Stimulated activated naive B cell treated with anti-CD40 and anti-IgM and Interleukin-4, amounts not matched to agents 10 μg/mL and 1 μg/mL and 100 μg/mL, for 72 hours (primary cell): Measurements from ENCODE around the gene CBFA2T3.

Experiments used
- ATAC-seq, 2 donors: fragments of 150-1000 bp; cut with Tn5 transposase; replicated peaks; 2 replicates each; pipeline ENCODE4 v1.10.0; 2021; ENCODE audit warnings: moderate library complexity in 1 of 2
- DNase-seq: peaks from one replicate; pipeline ENCODE4 v3.0.0; 2021
- H3K27ac Mint-ChIP-seq: one replicate; pipeline ENCODE4 v1.8.0; 2022; ENCODE audit warnings: mild to moderate bottlenecking, mixed read lengths
- H3K27me3 Mint-ChIP-seq, 2 donors: one replicate each; pipeline ENCODE4 v1.8.0; 2022; ENCODE audit warnings: mixed read lengths in 2 of 2
- H3K36me3 Mint-ChIP-seq, 2 donors: one replicate each; pipeline ENCODE4 v1.8.0; 2022; ENCODE audit warnings: mixed read lengths in 2 of 2, mild to moderate bottlenecking in 1 of 2
- H3K4me1 Mint-ChIP-seq, 2 donors: one replicate each; pipeline ENCODE4 v1.8.0; 2022; ENCODE audit warnings: mixed read lengths in 2 of 2, mild to moderate bottlenecking in 1 of 2
- H3K4me3 Mint-ChIP-seq, 2 donors: one replicate each; pipeline ENCODE4 v1.8.0; 2022; ENCODE audit warnings: mild to moderate bottlenecking in 2 of 2, mixed read lengths in 2 of 2, moderate library complexity in 1 of 2
- H3K9me3 Mint-ChIP-seq, 2 donors: one replicate each; pipeline ENCODE4 v1.8.0; 2022; ENCODE audit warnings: mixed read lengths in 2 of 2, mild to moderate bottlenecking in 1 of 2

The CBFA2T3 gene

DNA sequence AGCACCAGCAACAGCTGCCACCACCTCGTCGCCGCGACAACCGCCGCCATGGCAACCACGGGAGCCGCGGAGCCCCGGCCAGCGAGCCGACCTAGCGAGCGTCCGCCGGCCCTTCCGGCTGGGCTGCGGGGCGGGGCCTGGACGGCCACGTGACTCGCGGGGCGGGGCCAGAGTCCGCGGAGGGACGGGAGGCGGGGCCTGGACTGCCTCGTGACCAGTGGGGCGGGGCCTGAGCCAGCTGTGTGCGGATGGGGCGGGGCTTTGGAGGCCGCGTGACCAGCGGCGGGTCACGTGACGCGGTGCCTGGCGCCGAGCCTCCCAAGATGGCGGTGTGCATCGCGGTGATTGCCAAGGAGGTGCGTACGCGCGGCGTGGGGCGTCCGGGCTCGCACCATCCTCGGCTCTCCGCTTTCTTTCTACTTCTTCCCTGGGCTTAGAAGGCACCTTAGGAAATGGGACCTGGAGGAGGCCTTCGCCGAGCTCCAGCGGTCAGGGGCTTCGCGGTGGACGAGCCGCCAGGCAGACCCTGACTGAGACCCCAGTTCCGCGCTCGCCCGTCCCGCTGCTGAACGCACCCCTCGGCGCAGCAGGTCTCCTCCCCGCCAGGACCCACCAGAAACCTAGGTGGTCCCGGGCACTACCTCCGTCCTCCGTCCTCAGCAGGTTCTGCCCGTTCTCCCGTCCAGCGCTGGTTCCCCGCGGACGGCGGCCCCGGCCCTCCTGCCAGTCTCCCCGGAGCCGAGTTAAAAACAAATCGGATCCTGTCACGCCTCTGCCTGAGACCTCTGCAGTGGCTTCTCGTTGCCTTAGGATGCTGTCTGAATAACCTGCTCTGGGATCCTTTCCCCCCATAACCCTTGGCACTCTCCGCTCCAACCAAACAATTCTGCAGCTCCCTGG, 119.9 kb downstream of the CBFA2T3 start, which contains the start of the genes GALNS and TRAPPC2L:
Gene GALNS (minus strand): TSS at position 120 of the 900 bp plus-strand sequence. CDS start 70 bp downstream, at position 50.
Gene TRAPPC2L (plus strand): TSS at position 300 of the 900 bp plus-strand sequence. CDS start 24 bp downstream, at position 324.
- Mint-ChIP-seq H3K9me3 (no peaks in the 10 kb centered on the region), H3K36me3 (peaks cover 10 to 26% of the 10 kb centered on the region in 2 donors), H3K4me3 (peak within 1 kb of the TSS; percentile 91 to 93), H3K27ac (peak within 1 kb of the TSS; percentile 89), H3K27me3 (no peaks in the 10 kb centered on the region), H3K4me1 (peaks cover 28 to 43% of the 10 kb centered on the region in 2 donors)
- ATAC-seq (peak; percentile 78 to 84), DNase-seq (peak; percentile 96)

- Mint-ChIP-seq H3K27ac (peak overlapping the region; percentile 89), H3K4me1 (peaks cover 29 to 51% of the 10 kb centered on the region in 2 donors), H3K4me3 (peak overlapping the region; percentile 91 to 93), H3K27me3 (no peaks in the 10 kb centered on the region), H3K36me3 (peaks cover 12 to 32% of the 10 kb centered on the region in 2 donors), H3K9me3 (no peaks in the 10 kb centered on the region)
- DNase-seq, result peak; percentile 17
- ATAC-seq, result peak; percentile 35 to 53
Measured at GRCh38 chr16:88856122-88856827, 120.7 kb downstream of the CBFA2T3 start.

- no peak for DNase-seq
- no peak for ATAC-seq
- Mint-ChIP-seq H3K27ac (peak overlapping the region; percentile 65), H3K9me3 (no peaks in the 10 kb centered on the region), H3K27me3 (no peaks in the 10 kb centered on the region), H3K4me1 (peaks cover 29 to 54% of the 10 kb centered on the region in 2 donors), H3K36me3 (peaks cover 14 to 28% of the 10 kb centered on the region in 2 donors), H3K4me3 (peak overlapping the region; percentile 79 to 86)
Measured at GRCh38 chr16:88855736-88856121, 121.3 kb downstream of the CBFA2T3 start.

- no peak for ATAC-seq
- Mint-ChIP-seq H3K4me1 (peaks cover 29 to 54% of the 10 kb centered on the region in 2 donors), H3K27me3 (no peaks in the 10 kb centered on the region), H3K4me3 (peak overlapping the region; percentile 69 to 77), H3K36me3 (peaks cover 14 to 27% of the 10 kb centered on the region in 2 donors), H3K27ac (peak overlapping the region; percentile 85), H3K9me3 (no peaks in the 10 kb centered on the region)
- no peak for DNase-seq
Measured at GRCh38 chr16:88855176-88855575, 121.8 kb downstream of the CBFA2T3 start.

- Mint-ChIP-seq H3K27me3 (no peaks in the 10 kb centered on the region), H3K27ac (peak overlapping the region; percentile 88), H3K4me1 (peaks cover 29 to 54% of the 10 kb centered on the region in 2 donors), H3K4me3 (peak overlapping the region; percentile 62 to 69), H3K9me3 (no peaks in the 10 kb centered on the region), H3K36me3 (peaks cover 14 to 29% of the 10 kb centered on the region in 2 donors)
- peak; percentile 52 to 66 for ATAC-seq
- DNase-seq, result peak; percentile 63
Measured at GRCh38 chr16:88854306-88855111, 122.5 kb downstream of the CBFA2T3 start.

GRCh38 chr16:88853325-88853941, 123.6 kb downstream of the CBFA2T3 start:
- no peak for ATAC-seq
- H3K9me3 Mint-ChIP-seq, result no peaks in the 10 kb centered on the region
- peaks cover 12 to 25% of the 10 kb centered on the region in 2 donors for H3K36me3 Mint-ChIP-seq
- H3K4me3 Mint-ChIP-seq, result no peak overlapping the region
- no peak for DNase-seq
- H3K27me3 Mint-ChIP-seq, result no peaks in the 10 kb centered on the region
- no peak overlapping the region for H3K27ac Mint-ChIP-seq
- peaks cover 28 to 51% of the 10 kb centered on the region in 2 donors for H3K4me1 Mint-ChIP-seq

- H3K27me3 Mint-ChIP-seq, result no peaks in the 10 kb centered on the region
- no peak overlapping the region for H3K4me3 Mint-ChIP-seq
- no peak overlapping the region for H3K27ac Mint-ChIP-seq
- ATAC-seq (no peak), DNase-seq (no peak)
- H3K36me3 Mint-ChIP-seq, result peaks cover 14 to 25% of the 10 kb centered on the region in 2 donors
- peaks cover 20 to 40% of the 10 kb centered on the region in 2 donors for H3K4me1 Mint-ChIP-seq
- H3K9me3 Mint-ChIP-seq, result no peaks in the 10 kb centered on the region
Measured at GRCh38 chr16:88851616-88852015, 125.4 kb downstream of the CBFA2T3 start.

DNA sequence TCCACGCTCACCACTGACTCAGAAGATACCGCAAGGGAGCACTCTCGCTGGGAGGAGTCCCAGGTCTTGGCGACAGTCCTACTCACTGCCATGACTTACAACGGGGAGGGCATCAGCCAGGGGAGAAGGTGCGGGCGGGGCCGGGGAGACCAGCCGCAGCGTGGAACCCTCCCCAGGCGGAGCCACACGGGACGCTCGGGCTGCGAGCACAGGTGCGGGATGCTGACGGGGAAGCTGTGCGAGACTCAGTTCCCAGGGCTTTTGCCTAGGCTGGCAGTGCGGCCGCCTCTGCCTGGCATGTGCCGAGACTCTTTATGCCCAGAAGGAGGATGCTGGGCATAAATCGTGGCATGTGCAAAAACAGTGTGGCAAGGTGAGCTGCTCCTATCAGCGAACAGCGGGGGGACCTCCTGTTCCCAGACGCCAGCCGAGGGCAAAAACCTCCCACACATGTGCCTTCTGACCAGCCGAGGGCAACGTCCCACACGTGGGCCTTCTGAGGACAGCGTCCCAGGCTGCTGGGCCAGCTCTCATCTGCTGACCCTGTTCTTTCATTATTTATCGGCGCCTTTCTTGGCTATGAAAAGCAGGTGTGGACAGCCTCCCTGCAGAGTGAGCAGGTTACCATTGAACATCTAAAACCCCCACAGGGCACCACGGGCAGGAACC, 126.3 kb downstream of the CBFA2T3 start:
- H3K27ac Mint-ChIP-seq, result no peak overlapping the region
- no peak overlapping the region for H3K4me3 Mint-ChIP-seq
- DNase-seq (no peak), ATAC-seq (no peak)
- peaks cover 15 to 34% of the 10 kb centered on the region in 2 donors for H3K4me1 Mint-ChIP-seq
- H3K36me3 Mint-ChIP-seq, result peaks cover 16 to 25% of the 10 kb centered on the region in 2 donors
- H3K9me3 Mint-ChIP-seq, result no peaks in the 10 kb centered on the region
- H3K27me3 Mint-ChIP-seq, result no peaks in the 10 kb centered on the region

DNA sequence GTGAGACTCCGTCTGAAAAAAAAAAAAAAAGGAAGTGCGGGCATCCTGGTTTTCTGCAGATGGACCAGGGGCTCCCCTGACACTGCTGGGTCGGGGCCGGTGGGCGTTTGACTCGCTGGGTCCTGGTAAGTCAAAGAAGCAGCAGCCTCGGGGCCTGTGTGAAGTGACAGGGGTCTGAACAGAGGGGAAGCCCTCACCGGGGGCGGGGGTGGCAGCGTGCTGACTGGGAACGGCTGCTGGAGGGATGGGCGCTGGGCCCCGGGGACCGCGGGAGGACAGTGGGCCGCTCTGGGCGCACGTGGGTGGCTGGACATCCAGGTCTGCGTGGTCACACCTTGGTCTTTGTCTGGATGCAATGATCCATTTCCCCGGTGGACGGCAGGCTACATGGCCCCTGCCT, 128.4 kb downstream of the CBFA2T3 start:
- peaks cover 14 to 25% of the 10 kb centered on the region in 2 donors for H3K36me3 Mint-ChIP-seq
- H3K27ac Mint-ChIP-seq, result no peak overlapping the region
- DNase-seq, result no peak
- no peak for ATAC-seq
- peaks cover 2 to 15% of the 10 kb centered on the region in 2 donors for H3K4me1 Mint-ChIP-seq
- H3K4me3 Mint-ChIP-seq, result no peak overlapping the region
- H3K27me3 Mint-ChIP-seq, result no peaks in the 10 kb centered on the region
- H3K9me3 Mint-ChIP-seq, result no peaks in the 10 kb centered on the region

GRCh38 chr16:88847654-88848053, 129.4 kb downstream of the CBFA2T3 start:
- Mint-ChIP-seq H3K27ac (no peak overlapping the region), H3K4me1 (peaks cover 4 to 15% of the 10 kb centered on the region in 2 donors), H3K27me3 (no peaks in the 10 kb centered on the region), H3K36me3 (peaks cover 20 to 32% of the 10 kb centered on the region in 2 donors), H3K9me3 (no peaks in the 10 kb centered on the region), H3K4me3 (no peak overlapping the region)
- ATAC-seq (no peak), DNase-seq (no peak)

- Mint-ChIP-seq H3K9me3 (no peaks in the 10 kb centered on the region), H3K36me3 (peaks cover 17 to 24% of the 10 kb centered on the region in 2 donors), H3K27me3 (no peaks in the 10 kb centered on the region), H3K27ac (no peak overlapping the region), H3K4me1 (peaks cover 2% of the 10 kb centered on the region in 2 donors), H3K4me3 (no peak overlapping the region)
- no peak for DNase-seq
- no peak for ATAC-seq
Measured at GRCh38 chr16:88846088-88846487, 130.9 kb downstream of the CBFA2T3 start.

- Mint-ChIP-seq H3K4me1 (peaks cover 0 to 2% of the 10 kb centered on the region in 2 donors), H3K9me3 (no peaks in the 10 kb centered on the region), H3K27me3 (no peaks in the 10 kb centered on the region), H3K36me3 (peaks cover 17 to 26% of the 10 kb centered on the region in 2 donors), H3K27ac (no peak overlapping the region), H3K4me3 (no peak overlapping the region)
- ATAC-seq (no peak), DNase-seq (no peak)
Measured at GRCh38 chr16:88844419-88845036, 132.5 kb downstream of the CBFA2T3 start.
